ENCODE data around the gene SLC15A2. TPM values are rescaled to one million over a fixed set of nuclear protein-coding genes. Genes with fewer than 3 reads are reported as not detected.
"Not testable (repeated sequence)": the region's sequence is repeated elsewhere in the genome, so short reads cannot be mapped to it uniquely, and the experiment has no call there.

Gene SLC15A2
- total and polyA plus RNA-seq, 9 of the 15 experiments (the other 6 are each of a cell fraction or from before 2014, with no cell fraction given): 0.05 to 0.53 (median 0.25) TPM; not detected in 1

DNA sequence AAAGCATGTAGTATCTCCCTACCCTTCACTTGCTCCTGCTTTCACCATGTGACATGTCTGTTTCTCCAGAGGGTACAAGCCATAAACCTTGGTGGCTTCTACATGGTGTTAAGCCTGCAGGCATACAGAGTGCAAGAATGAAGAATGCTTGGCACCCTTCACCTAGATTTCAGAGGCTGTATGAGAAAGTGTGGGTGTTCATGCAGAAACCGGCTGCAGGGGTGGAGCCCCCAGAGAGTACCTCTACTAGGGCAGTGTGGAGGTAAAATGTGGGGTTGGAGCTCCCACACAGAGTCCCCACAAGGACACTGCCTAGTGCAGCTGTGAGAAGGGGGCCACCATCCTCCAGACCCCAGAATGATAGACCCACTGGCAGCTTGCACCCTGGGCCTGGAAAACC lies 32.2 kb downstream of the SLC15A2 start (continued):
- TF ChIP-seq, protein P1, sequence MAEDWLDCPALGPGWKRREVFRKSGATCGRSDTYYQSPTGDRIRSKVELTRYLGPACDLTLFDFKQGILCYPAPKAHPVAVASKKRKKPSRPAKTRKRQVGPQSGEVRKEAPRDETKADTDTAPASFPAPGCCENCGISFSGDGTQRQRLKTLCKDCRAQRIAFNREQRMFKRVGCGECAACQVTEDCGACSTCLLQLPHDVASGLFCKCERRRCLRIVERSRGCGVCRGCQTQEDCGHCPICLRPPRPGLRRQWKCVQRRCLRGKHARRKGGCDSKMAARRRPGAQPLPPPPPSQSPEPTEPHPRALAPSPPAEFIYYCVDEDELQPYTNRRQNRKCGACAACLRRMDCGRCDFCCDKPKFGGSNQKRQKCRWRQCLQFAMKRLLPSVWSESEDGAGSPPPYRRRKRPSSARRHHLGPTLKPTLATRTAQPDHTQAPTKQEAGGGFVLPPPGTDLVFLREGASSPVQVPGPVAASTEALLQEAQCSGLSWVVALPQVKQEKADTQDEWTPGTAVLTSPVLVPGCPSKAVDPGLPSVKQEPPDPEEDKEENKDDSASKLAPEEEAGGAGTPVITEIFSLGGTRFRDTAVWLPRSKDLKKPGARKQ (CRISPR knock-in tag; IDR thresholded peaks at IDR 0.05): no peak

DNA sequence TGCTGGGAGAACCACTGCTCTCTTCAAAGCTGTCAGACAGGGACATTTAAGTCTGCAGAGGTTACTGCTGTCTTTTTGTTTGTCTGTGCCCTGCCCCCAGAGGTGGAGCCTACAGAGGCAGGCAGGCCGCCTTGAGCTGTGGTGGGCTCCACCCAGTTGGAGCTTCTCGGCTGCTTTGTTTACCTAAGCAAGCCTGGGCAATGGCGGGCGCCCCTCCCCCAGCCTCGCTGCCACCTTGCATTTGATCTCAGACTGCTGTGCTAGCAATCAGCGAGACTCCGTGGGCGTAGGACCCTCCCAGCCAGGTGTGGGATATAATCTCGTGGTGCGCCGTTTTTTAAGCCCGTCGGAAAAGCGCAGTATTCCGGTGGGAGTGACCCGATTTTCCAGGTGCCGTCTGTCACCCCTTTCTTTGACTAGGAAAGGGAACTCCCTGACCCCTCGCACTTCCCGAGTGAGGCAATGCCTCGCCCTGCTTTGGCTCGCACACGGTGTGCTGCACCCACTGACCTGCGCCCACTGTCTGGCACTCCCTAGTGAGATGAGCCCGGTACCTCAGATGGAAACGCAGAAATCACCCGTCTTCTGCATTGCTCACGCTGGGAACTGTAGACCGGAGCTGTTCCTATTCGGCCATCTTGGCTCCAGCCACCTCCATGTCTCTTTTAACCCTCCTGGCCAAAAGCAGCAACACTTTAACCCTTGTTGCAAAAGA lies 44.1 kb downstream of the SLC15A2 start:
- POLR2A ChIA-PET; H3K9ac ChIP-seq (ENCODE audit: insufficient read depth in 1 of 2, low read depth in 2 of 2, low read length in 2 of 2); H3K4me3 ChIP-seq; DNase-seq (ENCODE audit: extremely low read depth in 1 of 4, low spot score in 3 of 4); intact Hi-C loops (cut with micrococcal nuclease); H3K4me2 ChIP-seq (ENCODE audit: insufficient read depth, low read length); FAIRE-seq; ATAC-seq; H3K9me1 ChIP-seq (ENCODE audit: control insufficient read depth, insufficient read depth, low read length); in situ Hi-C loops (cut with MboI); H3K27ac ChIP-seq (ENCODE audit: extremely low read depth, low read depth, low read length); H4K20me1 ChIP-seq (replicated peaks; ENCODE audit: control insufficient read depth, insufficient read depth, low read length); H3K4me1 ChIP-seq (replicated peaks in 1 of 2; ENCODE audit: control insufficient read depth in 2 of 2, insufficient read depth in 2 of 2, low read length in 2 of 2); H3K79me2 ChIP-seq (ENCODE audit: control insufficient read depth, insufficient read depth, low read length); H3K27me3 ChIP-seq (ENCODE audit: control insufficient read depth in 2 of 2, insufficient read depth in 2 of 2, low read length in 2 of 2); H3K36me3 ChIP-seq (ENCODE audit: control insufficient read depth, insufficient read depth, low read length); H2AFZ ChIP-seq (ENCODE audit: low read depth, low read length); CTCF ChIA-PET (ENCODE audit: low intra/inter-chr PET ratio); BruUV-seq (replicated peaks); H3K9me3 ChIP-seq (replicated peaks; ENCODE audit: control insufficient read depth, insufficient read depth, low read depth, low read length): not testable (repeated sequence)
- WGBS (ENCODE audit: insufficient coverage, low coverage, missing lambda C conversion rate): 21% methylated on average over 20 of the region's 29 CpGs

Measured in K562 (cell line).